Brain microvascular endothelial cell (primary cell): ENCODE data around the gene NSUN3.

Experiments
- DNase-seq: peaks from one replicate; pipeline ENCODE4 v3.0.0-alpha.2; 2020
- H3K27ac ChIP-seq: fragments of 250-450 bp; sonication (Bioruptor Pico); 2 replicates; pipeline ENCODE4 v1.5.1; 2020; ENCODE audit warnings: mild to moderate bottlenecking, moderate library complexity
- H3K27me3 ChIP-seq: fragments of 250-450 bp; sonication (Bioruptor Pico); replicated peaks from 2 replicates; pipeline ENCODE4 v1.5.1; 2020; ENCODE audit warnings: mild to moderate bottlenecking
- H3K36me3 ChIP-seq: fragments of 250-450 bp; sonication (Bioruptor Pico); replicated peaks from 2 replicates; pipeline ENCODE4 v1.5.1; 2020; ENCODE audit warnings: mild to moderate bottlenecking
- H3K4me3 ChIP-seq: 2 replicates; pipeline ENCODE4 v1.5.1; 2011; ENCODE audit warnings: low read depth, mild to moderate bottlenecking, control low read depth, low read length, moderate library complexity
- CTCF ChIP-seq: IDR thresholded peaks from 2 replicates; pipeline ENCODE4 v1.5.1; 2011; ENCODE audit warnings: low read depth, mild to moderate bottlenecking, moderate library complexity, low read length, control low read depth, inconsistent platforms; ENCODE audit errors: missing control alignments
- in situ Hi-C: cut with HindIII; loops from 2 replicates; pipeline ENCODE4 v1.10.0; 2017; ENCODE audit warnings: low sequenced_read_pairs, low pct_ligation_motif_present

The NSUN3 gene

GRCh38 chr3:94146455-94146854 lies 83.6 kb downstream of the NSUN3 start:
- in situ Hi-C loops = no loop called here
- Histone ChIP-seq H3K27me3 (no peaks in the 10 kb centered on the region), H3K4me3 (no peak overlapping the region), H3K27ac (no peak overlapping the region), H3K36me3 (no peaks in the 10 kb centered on the region)
- DNase-seq = no peak
- no peak for TF ChIP-seq CTCF

GRCh38 chr3:94147012-94147411 lies 84.2 kb downstream of the NSUN3 start:
- H3K27me3 ChIP-seq = no peaks in the 10 kb centered on the region
- in situ Hi-C loops = no loop called here
- H3K27ac ChIP-seq = no peak overlapping the region

GRCh38 chr3:94150113-94150512 lies 87.3 kb downstream of the NSUN3 start:
- Histone ChIP-seq H3K36me3 (no peaks in the 10 kb centered on the region), H3K27ac (no peak overlapping the region), H3K4me3 (no peak overlapping the region), H3K27me3 (no peaks in the 10 kb centered on the region)
- DNase-seq = no peak
- in situ Hi-C loops = no loop called here
- no peak for TF ChIP-seq CTCF

More at GRCh38 chr3:94147012-94147411, 84.2 kb downstream of the NSUN3 start:
- TF ChIP-seq CTCF = no peak
- no peak overlapping the region for H3K4me3 ChIP-seq
- H3K36me3 ChIP-seq = no peaks in the 10 kb centered on the region
- no peak for DNase-seq

GRCh38 chr3:94156626-94157025 lies 93.8 kb downstream of the NSUN3 start:
- TF ChIP-seq CTCF = no peak
- in situ Hi-C loops = no loop called here
- Histone ChIP-seq H3K36me3 (no peaks in the 10 kb centered on the region), H3K4me3 (no peak overlapping the region), H3K27ac (no peak overlapping the region), H3K27me3 (no peaks in the 10 kb centered on the region)
- no peak for DNase-seq

- DNase-seq = no peak
- Histone ChIP-seq H3K36me3 (no peaks in the 10 kb centered on the region), H3K27ac (no peak overlapping the region), H3K27me3 (no peaks in the 10 kb centered on the region), H3K4me3 (no peak overlapping the region)
- no peak for TF ChIP-seq CTCF
- in situ Hi-C loops = no loop called here
Measured at GRCh38 chr3:94158512-94158911, 95.7 kb downstream of the NSUN3 start.

- DNase-seq = peak; percentile 80
- in situ Hi-C loops = no loop called here
Measured at GRCh38 chr3:94159062-94159828, 96.4 kb downstream of the NSUN3 start.

More at GRCh38 chr3:94159062-94159828, 96.4 kb downstream of the NSUN3 start:
- TF ChIP-seq CTCF = peak; percentile 39
- H3K27me3 ChIP-seq = no peaks in the 10 kb centered on the region
- H3K27ac ChIP-seq = peak overlapping the region; percentile 61
- no peaks in the 10 kb centered on the region for H3K36me3 ChIP-seq
- peak overlapping the region; percentile 33 for H3K4me3 ChIP-seq
